ENCODE measurements around the gene MPLKIP. TPM values are rescaled to one million over a fixed set of nuclear protein-coding genes. Genes with fewer than 3 reads are reported as not detected.

MPLKIP gene
- total RNA-seq, 2 experiments from 2014 or later, result 43.8 to 50.0 TPM

- no peak for TF ChIP-seq CTCF (IDR thresholded peaks at IDR 0.05)
- ChIA-PET POLR2A (no interaction called here), CTCF (interaction anchor here (0.9 kb wide), 1 partner anchor 521 kb away, joined by 3 read pairs; no protein-coding TSS in a partner anchor)
- Mint-ChIP-seq H3K27me3 (no peaks in the 10 kb centered on the region), H3K9me3 (no peaks in the 10 kb centered on the region), H3K4me1 (ENCODE audit: low read depth) (peaks cover 3% of the 10 kb centered on the region), H3K36me3 (ENCODE audit: low read depth) (peaks cover under 1% of the 10 kb centered on the region), H3K4me3 (no peak overlapping the region), H3K27ac (no peak overlapping the region)
- DNase-seq, result no peak
- intact Hi-C loops (cut with micrococcal nuclease), result no loop called here
- ATAC-seq, result no peak
Measured at GRCh38 chr7:40101201-40101600, 33.2 kb downstream of the MPLKIP start.

GRCh38 chr7:40099837-40100236, 34.6 kb downstream of the MPLKIP start:
- CTCF ChIA-PET, result no interaction called here
- intact Hi-C loops (cut with micrococcal nuclease), result no loop called here

GRCh38 chr7:40098810-40099209, 35.6 kb downstream of the MPLKIP start:
- DNase-seq (no peak), ATAC-seq (no peak)
- Mint-ChIP-seq H3K36me3 (ENCODE audit: low read depth) (peaks cover 16% of the 10 kb centered on the region), H3K9me3 (no peaks in the 10 kb centered on the region), H3K27ac (no peak overlapping the region), H3K4me1 (ENCODE audit: low read depth) (peaks cover 9% of the 10 kb centered on the region), H3K4me3 (no peak overlapping the region), H3K27me3 (no peaks in the 10 kb centered on the region)
- intact Hi-C loops (cut with micrococcal nuclease), result no loop called here
- TF ChIP-seq CTCF (IDR thresholded peaks at IDR 0.05), result no peak
- ChIA-PET POLR2A (no interaction called here), CTCF (no interaction called here)

More at GRCh38 chr7:40099837-40100236, 34.6 kb downstream of the MPLKIP start:
- H3K4me3 Mint-ChIP-seq, result no peak overlapping the region
- POLR2A ChIA-PET, result no interaction called here
- H3K36me3 Mint-ChIP-seq (ENCODE audit: low read depth), result peaks cover 8% of the 10 kb centered on the region
- peaks cover 9% of the 10 kb centered on the region for H3K4me1 Mint-ChIP-seq (ENCODE audit: low read depth)
- no peak overlapping the region for H3K27ac Mint-ChIP-seq
- ATAC-seq (no peak), DNase-seq (no peak)
- no peak for TF ChIP-seq CTCF (IDR thresholded peaks at IDR 0.05)
- no peaks in the 10 kb centered on the region for H3K9me3 Mint-ChIP-seq
- no peaks in the 10 kb centered on the region for H3K27me3 Mint-ChIP-seq

- no peaks in the 10 kb centered on the region for H3K27me3 Mint-ChIP-seq
- CTCF ChIA-PET, result interaction anchor here (1.5 kb wide), 1 partner anchor 45 kb away, joined by 5 read pairs; no protein-coding TSS in a partner anchor
- no peak for ATAC-seq
- H3K27ac Mint-ChIP-seq, result no peak overlapping the region
- no peak overlapping the region for H3K4me3 Mint-ChIP-seq
- H3K9me3 Mint-ChIP-seq, result no peaks in the 10 kb centered on the region
- POLR2A ChIA-PET, result interaction anchor here (0.6 kb wide), 1 partner anchor 11 kb away, joined by 3 read pairs; no protein-coding TSS in a partner anchor
- intact Hi-C loops (cut with micrococcal nuclease), result no loop called here
- H3K36me3 Mint-ChIP-seq (ENCODE audit: low read depth), result peaks cover 16% of the 10 kb centered on the region
- TF ChIP-seq CTCF (IDR thresholded peaks at IDR 0.05), result no peak
- peaks cover 9% of the 10 kb centered on the region for H3K4me1 Mint-ChIP-seq (ENCODE audit: low read depth)
- no peak for DNase-seq
Measured at GRCh38 chr7:40097728-40098127, 36.7 kb downstream of the MPLKIP start.

GRCh38 chr7:40095695-40096327, 38.6 kb downstream of the MPLKIP start:
- Mint-ChIP-seq H3K27ac (peak overlapping the region; percentile 64), H3K36me3 (ENCODE audit: low read depth) (peaks cover 18% of the 10 kb centered on the region), H3K4me1 (ENCODE audit: low read depth) (peaks cover 9% of the 10 kb centered on the region), H3K9me3 (no peaks in the 10 kb centered on the region), H3K27me3 (no peaks in the 10 kb centered on the region), H3K4me3 (no peak overlapping the region)
- no peak for TF ChIP-seq CTCF (IDR thresholded peaks at IDR 0.05)
- ATAC-seq (no peak), DNase-seq (no peak)
- ChIA-PET CTCF (no interaction called here), POLR2A (no interaction called here)
- intact Hi-C loops (cut with micrococcal nuclease), result no loop called here
